CD4-positive, alpha-beta T cell treated with Interleukin-17A for 4 hours (primary cell): ENCODE measurements around the gene FHOD3.
"Not testable (repeated sequence)": the region's sequence is repeated elsewhere in the genome, so short reads cannot be mapped to it uniquely, and the experiment has no call there.

Experiments used
- DNase-seq: peaks from one replicate; pipeline ENCODE4 v3.0.0-alpha.2; 2020; ENCODE audit warnings: mixed read lengths

Gene FHOD3

DNA sequence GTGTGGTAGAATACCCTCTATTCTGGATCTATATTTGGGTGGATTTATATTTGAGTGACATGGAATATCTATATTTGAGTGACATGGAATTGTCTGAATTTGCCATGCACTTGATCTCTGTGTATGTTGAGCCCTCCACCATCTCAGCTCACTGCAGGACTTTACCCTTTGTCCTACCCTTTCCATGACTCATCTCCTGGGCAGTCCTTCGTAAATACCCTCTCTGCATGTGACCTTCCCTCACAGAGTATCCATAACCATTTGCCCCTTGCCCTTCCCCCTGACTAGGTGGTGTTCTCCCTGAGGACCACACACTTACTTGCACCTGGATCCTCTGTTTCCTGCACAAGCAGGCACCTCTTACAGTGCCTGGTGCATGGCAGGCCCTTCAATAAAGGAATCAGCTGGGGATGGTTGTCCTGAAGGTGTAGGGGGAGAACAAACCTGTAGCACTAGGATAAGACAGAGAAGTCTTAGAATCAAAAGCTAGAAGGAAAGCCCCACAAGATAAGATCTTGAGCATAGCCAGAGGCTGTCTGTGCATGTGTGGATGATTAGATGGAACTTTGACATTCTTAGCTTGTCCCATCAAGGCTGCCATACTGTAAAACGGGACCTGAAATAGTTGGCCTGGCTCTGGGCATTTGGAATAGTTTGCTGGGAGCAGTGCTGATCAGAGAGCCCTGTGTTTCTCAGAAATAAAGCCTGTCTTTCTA lies 230.4 kb downstream of the FHOD3 start:
- DNase-seq: no peak

DNA sequence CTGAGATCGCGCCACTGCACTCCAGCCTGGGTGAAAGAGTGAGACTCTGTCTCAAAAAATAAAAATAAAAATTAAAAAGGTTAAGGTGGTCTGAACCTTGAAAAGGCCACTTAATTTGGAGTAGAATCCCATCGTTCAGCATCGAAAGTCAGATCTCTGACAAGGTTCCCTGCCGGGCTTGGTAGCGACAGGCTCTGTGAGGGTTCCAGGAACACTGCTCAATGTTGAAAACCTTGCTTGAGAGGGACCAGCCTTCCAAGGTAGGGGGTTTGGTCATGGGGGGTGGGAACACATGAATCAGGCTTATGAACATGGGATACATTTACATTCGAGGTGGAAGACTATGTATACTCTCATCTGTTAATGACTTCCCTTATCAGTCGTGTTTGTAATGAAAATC lies 232.2 kb downstream of the FHOD3 start:
- DNase-seq: no peak

- no peak for DNase-seq
Observed at GRCh38 chr18:36530676-36531405, 233.3 kb downstream of the FHOD3 start.

GRCh38 chr18:36531636-36532035 lies 234.1 kb downstream of the FHOD3 start:
- DNase-seq: no peak

DNA sequence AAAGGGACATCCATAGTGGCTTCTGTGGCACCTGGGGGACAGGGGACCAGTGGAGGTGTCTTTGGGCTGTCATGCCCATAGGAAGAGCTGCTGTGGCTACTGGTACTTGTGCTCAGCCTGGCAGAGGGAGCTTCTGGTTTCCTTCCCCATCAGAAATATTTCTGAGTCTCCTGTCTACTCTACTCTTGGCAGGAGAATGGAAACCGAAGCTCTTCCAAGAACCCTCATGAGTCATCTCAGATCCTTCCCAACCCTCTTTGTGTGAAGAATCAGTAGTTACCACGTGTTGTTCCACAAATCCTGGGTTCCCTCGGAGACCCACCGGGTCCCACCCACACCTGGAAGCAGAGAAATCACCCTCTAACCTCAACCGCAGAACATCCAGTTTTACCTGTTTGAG lies 234.9 kb downstream of the FHOD3 start:
- DNase-seq: no peak

GRCh38 chr18:36532815-36533214 lies 235.3 kb downstream of the FHOD3 start:
- no peak for DNase-seq

- no peak for DNase-seq
Observed at GRCh38 chr18:36533446-36534153, 236.1 kb downstream of the FHOD3 start.

GRCh38 chr18:36534154-36534688 lies 236.7 kb downstream of the FHOD3 start:
- DNase-seq: no peak

- DNase-seq: no peak
Observed at GRCh38 chr18:36535202-36535935, 237.9 kb downstream of the FHOD3 start.

GRCh38 chr18:36536426-36536825 lies 238.9 kb downstream of the FHOD3 start:
- no peak for DNase-seq

DNA sequence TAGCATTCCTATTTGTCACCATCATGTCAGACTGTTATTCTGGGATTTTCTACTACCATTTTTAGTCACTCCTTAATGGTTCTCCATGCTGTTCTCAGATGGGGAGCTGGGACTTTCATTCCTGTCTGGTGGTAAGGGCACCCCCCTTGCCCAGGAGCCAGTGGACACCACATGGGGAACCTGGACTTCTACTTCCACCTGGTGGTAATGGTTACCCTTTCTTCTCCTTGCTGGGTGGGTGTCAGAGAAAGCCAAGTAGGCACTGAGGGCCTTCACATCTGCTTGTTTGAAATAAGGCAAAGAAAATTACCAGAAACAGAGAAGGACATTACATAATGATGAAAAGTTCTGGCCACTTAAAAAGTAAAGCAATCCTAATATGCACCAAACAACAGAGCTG lies 239.8 kb downstream of the FHOD3 start:
- no peak for DNase-seq

DNA sequence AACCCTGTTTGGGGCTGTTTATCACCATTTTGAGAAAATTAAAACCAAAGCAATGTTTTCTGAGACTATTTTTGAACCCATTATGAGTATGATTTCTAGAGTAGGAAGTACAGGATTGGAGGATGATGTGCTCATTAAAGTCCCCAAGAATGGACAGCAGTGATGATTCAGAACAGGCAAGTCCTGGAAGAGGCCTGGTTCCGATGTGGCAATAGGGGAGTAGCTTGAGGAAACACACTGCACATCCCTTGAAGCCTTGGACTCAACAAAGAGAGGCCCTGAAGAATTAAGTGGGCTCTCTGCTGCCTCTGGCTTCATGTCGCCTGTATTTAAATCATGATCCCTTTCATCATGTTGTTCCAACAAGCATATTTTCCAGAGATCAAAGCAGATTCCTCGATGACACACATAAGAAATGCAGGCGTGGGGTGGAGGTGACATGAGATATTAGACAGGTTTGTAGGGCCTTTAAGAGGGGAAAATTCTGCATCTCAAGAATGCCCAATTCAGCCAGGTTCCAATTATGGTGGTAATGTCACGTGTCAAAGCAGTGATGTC lies 242.2 kb downstream of the FHOD3 start:
- DNase-seq: no peak

DNA sequence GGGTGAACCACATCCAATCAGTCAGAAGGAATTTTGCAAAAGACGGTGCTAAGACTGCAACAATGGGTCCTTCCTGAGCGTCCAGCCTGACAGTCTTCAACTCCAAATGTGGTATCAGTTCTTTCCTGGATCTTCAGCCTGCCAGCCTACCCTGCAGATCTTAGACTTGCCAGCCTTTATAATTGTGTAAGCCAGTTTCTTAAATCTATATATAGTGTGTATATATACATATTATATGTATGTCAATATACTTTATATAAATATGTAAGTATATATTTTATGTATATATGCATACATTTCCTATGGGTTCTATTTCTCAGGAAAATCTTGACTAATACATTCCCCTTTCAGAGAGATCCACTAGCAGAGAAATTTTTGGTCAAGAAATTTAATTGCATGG lies 245.5 kb downstream of the FHOD3 start:
- no peak for DNase-seq

GRCh38 chr18:36543991-36544725 lies 246.6 kb downstream of the FHOD3 start:
- DNase-seq: no peak

GRCh38 chr18:36545821-36546427 lies 248.4 kb downstream of the FHOD3 start:
- no peak for DNase-seq

DNA sequence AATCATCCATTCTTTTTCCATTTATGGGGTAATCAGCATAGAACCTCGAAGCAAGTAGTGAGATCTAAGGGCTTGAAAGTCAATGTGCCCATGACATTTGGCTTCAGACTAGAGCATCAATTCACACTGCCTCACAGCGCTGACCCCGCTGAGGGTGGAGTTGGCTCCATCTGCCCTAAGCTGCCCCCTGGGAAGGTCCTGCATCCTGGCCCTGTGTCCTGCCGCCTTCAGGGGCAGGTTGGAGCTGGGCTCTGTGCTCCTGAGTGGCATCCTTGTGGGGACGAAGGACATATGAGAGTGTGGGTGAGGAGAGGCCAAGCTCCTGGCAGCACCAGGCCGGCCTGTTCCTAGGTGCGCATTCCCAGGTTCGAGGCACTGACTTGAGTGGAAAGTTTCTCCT lies 249.4 kb downstream of the FHOD3 start:
- DNase-seq: no peak

DNA sequence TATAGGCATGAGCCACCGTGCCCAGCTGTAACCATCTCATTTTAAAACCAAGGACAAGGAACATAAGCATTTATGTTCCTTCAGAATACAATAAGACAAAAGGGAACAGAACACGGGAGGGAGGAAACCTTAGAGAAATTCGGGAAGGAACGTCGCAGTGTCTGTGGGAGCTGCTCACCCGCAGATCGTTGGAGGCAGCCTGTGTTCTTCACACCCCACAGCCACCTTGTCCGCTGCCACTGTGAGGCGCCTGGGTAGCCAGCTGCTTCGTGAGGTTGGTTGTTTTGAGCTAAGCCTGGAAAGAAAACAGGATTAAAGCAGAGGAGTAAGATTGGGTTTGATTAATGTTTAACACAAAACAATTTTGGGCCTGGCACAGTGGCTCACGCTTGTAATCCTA lies 250.0 kb downstream of the FHOD3 start:
- no peak for DNase-seq

- DNase-seq: not testable (repeated sequence)
Observed at GRCh38 chr18:36551274-36551673, 253.8 kb downstream of the FHOD3 start.

- no peak for DNase-seq
Observed at GRCh38 chr18:36558234-36558633, 260.7 kb downstream of the FHOD3 start.

GRCh38 chr18:36559149-36559857 lies 261.8 kb downstream of the FHOD3 start:
- DNase-seq: no peak

DNA sequence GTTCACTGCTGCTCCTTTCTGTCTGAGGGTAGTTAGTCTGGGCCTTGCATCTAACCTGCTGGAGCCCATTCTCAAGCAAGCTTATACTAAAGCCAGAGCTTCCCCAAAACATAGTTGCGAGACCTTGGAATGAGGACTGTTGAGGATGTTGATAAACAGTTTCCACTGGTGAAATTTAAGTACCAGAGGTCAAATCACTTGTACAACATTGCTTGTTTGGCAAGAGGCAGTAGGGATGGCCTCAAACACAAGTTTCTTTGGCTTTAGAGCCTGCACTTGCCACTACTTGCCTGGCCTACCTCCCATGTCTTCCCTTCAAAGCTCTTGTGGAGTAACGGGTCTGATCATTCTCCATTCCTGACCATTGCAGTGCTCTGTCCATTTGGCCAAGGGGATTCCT lies 262.7 kb downstream of the FHOD3 start:
- DNase-seq: no peak
